RWPE1 (cell line): ENCODE data around the gene METTL25.
A peak's percentile ranks its signal among the peaks of the same experiment; 100 is the strongest.

Experiments used
- CTCF ChIA-PET: fragments of 350-600 bp; sonication (Branson Sonifier 250); formaldehyde crosslinking; extraction: SDS; loops from one replicate; lab custom pipeline; 2021; lab: Yijun Ruan, JAX
- POLR2A ChIA-PET: fragments of 400-600 bp; formaldehyde crosslinking; extraction: SDS; loops from one replicate; lab custom pipeline; 2020; ENCODE audit warnings: antibody characterized with exemption; ENCODE audit not compliant: low non-redundant PET; lab: Yijun Ruan, JAX
- DNase-seq: peaks from one replicate; pipeline ENCODE4 v3.0.0; 2012; ENCODE audit warnings: low spot score
- H3K27ac ChIP-seq: fragments of 450-650 bp; 2 replicates; pipeline ENCODE4 v1.5.1; 2017
- CTCF ChIP-seq: fragments of 450-650 bp; conservative IDR thresholded peaks from 2 replicates; pipeline ENCODE4 v1.5.1; 2017; ENCODE audit warnings: low read depth, mild to moderate bottlenecking

METTL25 gene, protein sequence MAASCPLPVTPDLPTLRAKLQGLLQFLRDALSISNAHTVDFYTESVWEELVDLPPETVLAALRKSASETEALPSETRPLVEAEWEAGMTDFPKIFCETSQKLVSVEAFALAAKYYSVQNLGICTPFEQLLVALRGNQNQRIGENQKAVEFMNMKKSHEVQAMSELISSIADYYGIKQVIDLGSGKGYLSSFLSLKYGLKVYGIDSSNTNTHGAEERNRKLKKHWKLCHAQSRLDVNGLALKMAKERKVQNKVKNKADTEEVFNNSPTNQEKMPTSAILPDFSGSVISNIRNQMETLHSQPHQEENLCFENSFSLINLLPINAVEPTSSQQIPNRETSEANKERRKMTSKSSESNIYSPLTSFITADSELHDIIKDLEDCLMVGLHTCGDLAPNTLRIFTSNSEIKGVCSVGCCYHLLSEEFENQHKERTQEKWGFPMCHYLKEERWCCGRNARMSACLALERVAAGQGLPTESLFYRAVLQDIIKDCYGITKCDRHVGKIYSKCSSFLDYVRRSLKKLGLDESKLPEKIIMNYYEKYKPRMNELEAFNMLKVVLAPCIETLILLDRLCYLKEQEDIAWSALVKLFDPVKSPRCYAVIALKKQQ

DNA sequence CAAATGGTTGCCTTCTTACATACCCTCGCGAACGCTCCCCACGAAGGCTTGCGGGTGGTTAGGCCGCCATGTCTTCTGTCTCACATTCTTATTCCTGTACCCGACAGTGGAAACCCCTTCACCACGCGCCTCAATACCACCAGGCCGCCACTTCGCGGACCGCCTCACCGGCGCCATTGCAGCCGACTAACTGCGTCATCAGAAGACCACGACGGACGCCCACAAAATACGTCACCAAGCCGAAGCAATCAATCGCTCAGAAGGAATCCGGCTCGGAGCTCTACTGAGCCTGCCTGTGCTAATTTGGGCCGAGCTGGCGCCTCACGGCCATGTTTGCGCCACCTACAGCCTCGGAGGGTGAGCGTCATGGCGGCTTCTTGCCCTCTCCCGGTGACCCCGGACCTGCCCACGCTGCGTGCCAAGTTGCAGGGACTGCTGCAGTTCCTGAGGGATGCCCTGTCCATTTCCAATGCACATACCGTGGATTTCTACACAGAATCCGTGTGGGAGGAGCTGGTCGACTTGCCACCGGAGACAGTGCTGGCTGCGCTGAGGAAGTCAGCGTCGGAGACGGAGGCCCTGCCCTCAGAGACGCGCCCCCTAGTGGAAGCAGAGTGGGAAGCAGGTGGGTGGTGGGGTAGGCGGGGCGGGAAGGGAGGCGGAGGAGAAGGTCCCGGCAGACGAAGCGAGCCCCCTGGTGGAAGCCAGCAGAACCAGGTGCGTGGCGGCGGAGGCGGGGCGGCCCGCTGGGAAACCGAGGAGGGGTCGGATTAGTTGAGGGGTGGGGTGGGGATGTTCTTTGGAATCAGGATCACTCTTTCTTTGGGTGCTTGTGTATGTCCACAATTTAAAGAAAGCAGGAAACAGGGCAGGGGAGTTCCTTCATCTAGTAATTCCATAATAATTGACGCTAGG is at the start of gene METTL25, which contains the start of gene CCDC59:
Gene METTL25 (plus strand): TSS at position 330 of the 915 bp plus-strand sequence. CDS start 37 bp downstream, at position 367.
Gene CCDC59 (minus strand): TSS at position 188 of the 915 bp plus-strand sequence. CDS start 11 bp downstream, at position 177.
- peak within 1 kb of the TSS; percentile 94 for H3K27ac ChIP-seq
- ChIA-PET POLR2A (no interaction called here), CTCF (interaction anchor here (0.5 to 1.1 kb wide), 8 partner anchors 9 to 1019 kb away, joined by 3 to 5 read pairs (median 4); no protein-coding TSS in a partner anchor)
- peak; percentile 99 for TF ChIP-seq CTCF
- peak; percentile 89 for DNase-seq

DNA sequence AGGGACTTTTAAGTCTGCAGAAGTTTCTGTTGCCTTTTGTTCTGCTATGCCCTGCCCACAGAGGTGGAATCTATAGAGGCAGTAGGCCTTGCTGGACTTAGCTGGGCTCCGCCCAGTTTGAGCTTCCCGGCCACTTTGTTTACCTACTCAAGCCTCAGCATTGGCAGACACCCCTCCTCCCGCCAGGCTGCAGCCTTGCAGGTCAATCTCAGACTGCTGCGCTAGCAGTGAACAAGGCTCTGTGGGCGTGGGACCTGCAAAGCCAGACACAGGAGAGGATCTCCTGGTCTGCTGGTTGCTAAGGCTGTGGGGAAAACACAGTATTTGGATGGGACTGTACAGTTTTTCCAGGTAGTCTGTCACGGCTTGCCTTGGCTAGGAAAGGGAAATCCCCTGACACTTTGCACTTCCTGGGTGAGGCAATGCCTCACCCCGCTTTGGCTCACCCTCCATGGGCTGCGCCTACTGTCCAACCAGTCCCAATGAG is 43.9 kb upstream of the METTL25 start:
- TF ChIP-seq CTCF = no peak
- H3K27ac ChIP-seq = no peak overlapping the region
- peak; percentile 4 for DNase-seq
- ChIA-PET CTCF (no interaction called here), POLR2A (no interaction called here)

DNA sequence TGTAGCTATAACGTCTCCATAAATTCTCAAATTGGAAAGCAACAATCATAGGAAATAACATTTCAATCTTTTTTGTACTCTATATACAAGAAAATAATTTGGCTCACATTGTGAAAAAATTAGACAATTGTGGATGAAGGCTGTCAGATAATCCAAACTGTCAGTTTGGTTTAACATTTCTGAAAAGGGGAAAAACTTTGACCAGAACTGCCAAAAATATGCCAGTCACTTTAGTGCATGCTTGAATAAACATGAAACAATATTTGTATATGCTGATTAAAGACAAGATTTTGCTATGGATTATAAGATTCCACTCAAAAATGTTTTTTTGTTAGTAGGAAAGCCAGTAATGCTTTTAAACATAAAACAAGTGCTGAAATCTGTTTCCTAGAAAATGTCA is 39.1 kb upstream of the METTL25 start:
- TF ChIP-seq CTCF = no peak
- ChIA-PET CTCF (no interaction called here), POLR2A (no interaction called here)

GRCh38 chr12:82325540-82326336 is 32.6 kb upstream of the METTL25 start:
- no peak for DNase-seq
- TF ChIP-seq CTCF = no peak
- CTCF ChIA-PET = interaction anchor here (0.7 kb wide), 1 partner anchor 634 kb away, joined by 3 read pairs; no protein-coding TSS in a partner anchor
- no peak overlapping the region for H3K27ac ChIP-seq
- POLR2A ChIA-PET = no interaction called here

More for the DNA sequence above, 39.1 kb upstream of the METTL25 start:
- no peak overlapping the region for H3K27ac ChIP-seq
- no peak for DNase-seq

DNA sequence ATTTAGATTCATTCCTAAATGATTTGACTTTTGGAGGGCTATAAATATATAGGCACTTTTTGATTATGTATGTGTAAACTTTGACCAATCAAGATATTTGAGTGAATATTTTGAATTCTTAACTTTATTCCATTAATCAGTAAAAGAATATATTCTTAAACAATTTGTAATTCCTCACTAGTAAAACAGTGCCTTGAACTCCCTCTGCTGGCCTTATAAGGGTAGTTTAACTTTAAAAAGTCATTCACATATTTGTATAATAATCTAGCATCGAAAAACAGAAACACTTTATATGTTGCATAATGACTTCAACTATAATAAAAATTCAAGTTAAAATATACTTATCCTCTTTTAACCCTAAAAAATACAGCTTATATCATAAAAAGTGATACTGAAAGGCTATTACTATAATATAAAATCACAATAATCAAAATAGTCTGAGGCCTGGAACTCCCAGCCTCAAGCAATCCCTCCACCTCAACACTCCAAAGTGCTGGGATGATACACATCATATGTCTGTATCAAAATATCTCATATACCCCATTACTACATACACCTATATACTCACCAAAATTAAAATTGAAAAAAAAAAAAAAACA is 31.3 kb upstream of the METTL25 start:
- H3K27ac ChIP-seq = no peak overlapping the region
- CTCF ChIA-PET = interaction anchor here (0.7 kb wide), 1 partner anchor 550 kb away, joined by 3 read pairs; no protein-coding TSS in a partner anchor
- POLR2A ChIA-PET = no interaction called here
- peak; percentile 37 for TF ChIP-seq CTCF
- peak; percentile 10 for DNase-seq
